HCT116 (cell line): Measurements from ENCODE around the gene SERINC3. TPM values are rescaled to one million over a fixed set of nuclear protein-coding genes. Genes with fewer than 3 reads are reported as not detected.

Experiments
- ATAC-seq: fragments of 200-7000 bp; cut with Tn5 transposase; 2 replicates; pipeline ENCODE4 v1.9.1; 2020; ENCODE audit warnings: mild to moderate bottlenecking, moderate library complexity
- BruUV-seq: library from RNA; stranded (reverse); fragments of 400-500 nt; replicated peaks from 2 replicates; lab custom pipeline; 2021; lab: Mats Ljungman, UMichigan
- CTCF ChIA-PET: fragments of 300-600 bp; sonication (Branson Sonifier 250); formaldehyde crosslinking; loops from one replicate; lab custom pipeline; 2021; ENCODE audit warnings: antibody characterized with exemption; lab: Charles Lee
- POLR2A ChIA-PET: fragments of 300-600, 350-600 bp; sonication (Branson Sonifier 250); formaldehyde crosslinking; loops from one replicate; lab custom pipeline; 2021; ENCODE audit warnings: antibody characterized with exemption; lab: Charles Lee
- RAD21 ChIA-PET, 2 experiments: fragments of 300-600 bp; sonication (Branson Sonifier 250); formaldehyde crosslinking; loops; one replicate each; lab custom pipeline; 2023; ENCODE audit warnings: low total read pairs in 2 of 2; ENCODE audit not compliant: uncharacterized antibody in 2 of 2, unreplicated experiment in 2 of 2, low non-redundant PET in 1 of 2; lab: Charles Lee
- DNase-seq: peaks from one replicate; pipeline ENCODE4 v3.0.0-alpha.2; 2010; ENCODE audit warnings: low read depth, low spot score
- H2AFZ ChIP-seq: fragments of 200-600 bp; shearing (Covaris generic), sonication (generic); 2 replicates; pipeline ENCODE4 v1.6.1; 2017; ENCODE audit warnings: low read depth, mixed run types, mixed read lengths, antibody characterized with exemption, low read length; ENCODE audit not compliant: poor library complexity, severe bottlenecking
- H3K27ac ChIP-seq: 2 replicates; pipeline ENCODE4 v1.5.1; 2012; ENCODE audit warnings: low read depth, low read length
- H3K27me3 ChIP-seq: fragments of 200-600 bp; sonication (generic); 2 replicates; pipeline ENCODE4 v1.6.1; 2016; ENCODE audit warnings: mixed run types, low read length, mixed read lengths; ENCODE audit not compliant: insufficient read depth
- H3K36me3 ChIP-seq, 2 experiments: fragments of 200-500 bp in 1 of 2; fragments of 200-600 bp in 1 of 2; sonication (Bioruptor generic) in 1 of 2; sonication (generic) in 1 of 2; 2 replicates each; pipeline versions ENCODE4 v1.5.1 to v1.6.1; 2014 to 2016; ENCODE audit warnings: low read length in 2 of 2, inconsistent platforms in 1 of 2, mixed read lengths in 1 of 2, mixed run types in 1 of 2; ENCODE audit not compliant: insufficient read depth in 2 of 2, control insufficient read depth in 1 of 2
- H3K4me1 ChIP-seq, 2 experiments: fragments of 200-600 bp in 1 of 2; sonication (generic) in 1 of 2; 2 replicates each; pipeline versions ENCODE4 v1.5.1 to v1.6.1; 2012 to 2017; ENCODE audit warnings: low read length in 2 of 2, inconsistent platforms in 1 of 2, mild to moderate bottlenecking in 1 of 2, mixed read lengths in 1 of 2, mixed run types in 1 of 2, moderate library complexity in 1 of 2; ENCODE audit not compliant: insufficient read depth in 2 of 2, control insufficient read depth in 1 of 2
- H3K4me2 ChIP-seq: fragments of 200-600 bp; sonication (generic); 2 replicates; pipeline ENCODE4 v1.6.1; 2017; ENCODE audit warnings: mixed run types, low read length, mixed read lengths
- H3K4me3 ChIP-seq, 2 experiments: fragments of 200-600 bp in 1 of 2; sonication (generic) in 1 of 2; replicated peaks in 1 of 2; 2 replicates each; pipeline ENCODE4 v1.5.1; 2011 to 2016; ENCODE audit warnings: low read length in 2 of 2, control low read depth in 1 of 2, low read depth in 1 of 2, mild to moderate bottlenecking in 1 of 2, mixed read lengths in 1 of 2, mixed run types in 1 of 2
- H3K79me2 ChIP-seq: fragments of 200-600 bp; sonication (generic); 2 replicates; pipeline ENCODE4 v1.6.1; 2017; ENCODE audit warnings: mild to moderate bottlenecking, mixed run types, low read length, moderate library complexity, mixed read lengths; ENCODE audit not compliant: insufficient read depth
- H3K9ac ChIP-seq: fragments of 200-600 bp; sonication (generic); 2 replicates; pipeline ENCODE4 v1.6.1; 2016; ENCODE audit warnings: low read length, mixed read lengths
- H3K9me2 ChIP-seq: fragments of 200-600 bp; sonication (generic), shearing (Covaris generic); 2 replicates; pipeline ENCODE4 v1.6.1; 2017; ENCODE audit warnings: mixed run types, mild to moderate bottlenecking, moderate library complexity; ENCODE audit not compliant: insufficient read depth
- H3K9me3 ChIP-seq, 2 experiments: fragments of 200-500 bp in 1 of 2; fragments of 200-600 bp in 1 of 2; sonication (Bioruptor generic) in 1 of 2; sonication (generic) in 1 of 2; 2 replicates each; pipeline ENCODE4 v1.6.1; 2014 to 2017; ENCODE audit warnings: low read length in 2 of 2, mixed read lengths in 2 of 2, inconsistent platforms in 1 of 2, low read depth in 1 of 2, mild to moderate bottlenecking in 1 of 2, mixed run types in 1 of 2, moderate library complexity in 1 of 2; ENCODE audit not compliant: control insufficient read depth in 1 of 2, insufficient read depth in 1 of 2
- H4K20me1 ChIP-seq: fragments of 200-600 bp; sonication (generic), shearing (Covaris generic); 2 replicates; pipeline ENCODE4 v1.6.1; 2017; ENCODE audit warnings: mixed run types, mild to moderate bottlenecking, moderate library complexity; ENCODE audit not compliant: insufficient read depth
- MAX ChIP-seq: IDR thresholded peaks from 2 replicates; pipeline ENCODE4 v1.6.1; 2012
- POLR2AphosphoS5 ChIP-seq: IDR thresholded peaks from 2 replicates; pipeline ENCODE4 v1.6.1; 2011; ENCODE audit warnings: mild to moderate bottlenecking, low read depth, low read length, moderate library complexity
- SIN3A ChIP-seq: IDR thresholded peaks from 2 replicates; pipeline ENCODE4 v1.6.1; 2012; ENCODE audit warnings: low read depth
- TCF7L2 ChIP-seq: IDR thresholded peaks from 2 replicates; pipeline ENCODE4 v1.7.0; 2011; ENCODE audit warnings: borderline replicate concordance, inconsistent platforms; ENCODE audit not compliant: insufficient read depth, insufficient read length; ENCODE audit errors: extremely low read depth
- intact Hi-C: fragments of 100-400 bp; cut with micrococcal nuclease; formaldehyde crosslinking; loops from 2 replicates; pipeline ENCODE4 v1.10.0; 2022
- total RNA-seq: library from RNA; stranded (reverse); gene quantifications from one replicate; pipeline ENCODE4 v1.2.1, GENCODE V29; 2021; ENCODE audit not compliant: unreplicated experiment
- TF ChIP-seq, protein P1 (sequence below): IDR thresholded peaks from 2 replicates; pipeline ENCODE4 v1.6.1; 2012; ENCODE audit warnings: low read depth
- TF ChIP-seq, protein P2 (sequence below): IDR thresholded peaks from 2 replicates; pipeline ENCODE4 v1.6.1; 2011; ENCODE audit warnings: mild to moderate bottlenecking, low read length, moderate library complexity; ENCODE audit not compliant: insufficient replicate concordance; ENCODE audit errors: extremely low read depth

Gene SERINC3
- total RNA-seq, 1 experiment from 2014 or later: 56.8 TPM

DNA sequence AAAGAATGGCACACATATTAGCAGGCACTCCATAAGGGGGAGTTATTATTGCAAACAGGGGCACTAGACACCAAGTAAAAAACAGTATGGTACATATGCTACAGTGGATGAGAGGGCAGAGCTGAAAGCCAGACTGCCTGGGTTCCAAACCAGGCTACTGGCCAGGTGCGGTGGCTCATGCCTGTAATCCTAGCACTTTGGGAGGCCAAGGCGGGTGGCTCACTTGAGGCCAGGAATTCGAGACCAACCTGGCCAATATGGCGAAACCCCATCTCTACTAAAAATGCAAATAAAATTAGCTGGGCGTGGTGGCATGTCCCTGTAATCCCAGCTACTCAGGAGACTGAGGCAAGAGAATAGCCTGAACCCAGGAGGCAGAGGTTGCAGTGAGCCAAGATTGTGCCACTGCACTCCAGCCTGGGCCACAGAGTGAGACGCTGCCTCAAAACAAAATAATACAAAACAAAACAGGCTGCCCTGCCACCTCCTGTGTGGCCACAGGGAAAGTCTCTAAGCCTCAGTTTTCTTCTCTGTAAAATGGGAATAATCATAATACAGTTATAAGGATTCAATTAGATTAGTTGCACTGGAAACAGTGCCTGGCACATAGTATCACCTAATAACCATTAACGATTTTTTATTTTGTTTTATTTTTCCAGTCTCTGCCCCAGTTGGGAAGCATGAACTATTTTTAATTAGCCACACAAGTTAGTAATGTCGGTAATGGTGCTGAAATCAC lies 53.7 kb downstream of the SERINC3 start (continued):
- TF ChIP-seq, protein P1, sequence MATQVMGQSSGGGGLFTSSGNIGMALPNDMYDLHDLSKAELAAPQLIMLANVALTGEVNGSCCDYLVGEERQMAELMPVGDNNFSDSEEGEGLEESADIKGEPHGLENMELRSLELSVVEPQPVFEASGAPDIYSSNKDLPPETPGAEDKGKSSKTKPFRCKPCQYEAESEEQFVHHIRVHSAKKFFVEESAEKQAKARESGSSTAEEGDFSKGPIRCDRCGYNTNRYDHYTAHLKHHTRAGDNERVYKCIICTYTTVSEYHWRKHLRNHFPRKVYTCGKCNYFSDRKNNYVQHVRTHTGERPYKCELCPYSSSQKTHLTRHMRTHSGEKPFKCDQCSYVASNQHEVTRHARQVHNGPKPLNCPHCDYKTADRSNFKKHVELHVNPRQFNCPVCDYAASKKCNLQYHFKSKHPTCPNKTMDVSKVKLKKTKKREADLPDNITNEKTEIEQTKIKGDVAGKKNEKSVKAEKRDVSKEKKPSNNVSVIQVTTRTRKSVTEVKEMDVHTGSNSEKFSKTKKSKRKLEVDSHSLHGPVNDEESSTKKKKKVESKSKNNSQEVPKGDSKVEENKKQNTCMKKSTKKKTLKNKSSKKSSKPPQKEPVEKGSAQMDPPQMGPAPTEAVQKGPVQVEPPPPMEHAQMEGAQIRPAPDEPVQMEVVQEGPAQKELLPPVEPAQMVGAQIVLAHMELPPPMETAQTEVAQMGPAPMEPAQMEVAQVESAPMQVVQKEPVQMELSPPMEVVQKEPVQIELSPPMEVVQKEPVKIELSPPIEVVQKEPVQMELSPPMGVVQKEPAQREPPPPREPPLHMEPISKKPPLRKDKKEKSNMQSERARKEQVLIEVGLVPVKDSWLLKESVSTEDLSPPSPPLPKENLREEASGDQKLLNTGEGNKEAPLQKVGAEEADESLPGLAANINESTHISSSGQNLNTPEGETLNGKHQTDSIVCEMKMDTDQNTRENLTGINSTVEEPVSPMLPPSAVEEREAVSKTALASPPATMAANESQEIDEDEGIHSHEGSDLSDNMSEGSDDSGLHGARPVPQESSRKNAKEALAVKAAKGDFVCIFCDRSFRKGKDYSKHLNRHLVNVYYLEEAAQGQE: no peak
- TF ChIP-seq MAX (no peak), TCF7L2 (no peak), SIN3A (no peak)

- no peak overlapping the region for H2AFZ ChIP-seq
- H3K27me3 ChIP-seq: no peaks in the 10 kb centered on the region
- TF ChIP-seq, protein P2, sequence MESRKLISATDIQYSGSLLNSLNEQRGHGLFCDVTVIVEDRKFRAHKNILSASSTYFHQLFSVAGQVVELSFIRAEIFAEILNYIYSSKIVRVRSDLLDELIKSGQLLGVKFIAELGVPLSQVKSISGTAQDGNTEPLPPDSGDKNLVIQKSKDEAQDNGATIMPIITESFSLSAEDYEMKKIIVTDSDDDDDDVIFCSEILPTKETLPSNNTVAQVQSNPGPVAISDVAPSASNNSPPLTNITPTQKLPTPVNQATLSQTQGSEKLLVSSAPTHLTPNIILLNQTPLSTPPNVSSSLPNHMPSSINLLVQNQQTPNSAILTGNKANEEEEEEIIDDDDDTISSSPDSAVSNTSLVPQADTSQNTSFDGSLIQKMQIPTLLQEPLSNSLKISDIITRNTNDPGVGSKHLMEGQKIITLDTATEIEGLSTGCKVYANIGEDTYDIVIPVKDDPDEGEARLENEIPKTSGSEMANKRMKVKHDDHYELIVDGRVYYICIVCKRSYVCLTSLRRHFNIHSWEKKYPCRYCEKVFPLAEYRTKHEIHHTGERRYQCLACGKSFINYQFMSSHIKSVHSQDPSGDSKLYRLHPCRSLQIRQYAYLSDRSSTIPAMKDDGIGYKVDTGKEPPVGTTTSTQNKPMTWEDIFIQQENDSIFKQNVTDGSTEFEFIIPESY: no peak
- no peak for TF ChIP-seq POLR2AphosphoS5
- H3K4me3 ChIP-seq: no peak overlapping the region
- no peak overlapping the region for H3K27ac ChIP-seq
- H3K9me3 ChIP-seq: no peaks in the 10 kb centered on the region
- H3K9me2 ChIP-seq: no peaks in the 10 kb centered on the region
- RAD21 ChIA-PET: no interaction called here
- H3K79me2 ChIP-seq: no peaks in the 10 kb centered on the region
- no peak overlapping the region for H3K4me2 ChIP-seq
- CTCF ChIA-PET: no interaction called here
- no peak overlapping the region for H3K9ac ChIP-seq
- H3K36me3 ChIP-seq: no peaks in the 10 kb centered on the region
- peaks cover 0 to 8% of the 10 kb centered on the region in 2 experiments; a peak in 1 of 4 replicates for H3K4me1 ChIP-seq
- no peaks in the 10 kb centered on the region for H4K20me1 ChIP-seq
- DNase-seq: no peak
- no TSS peak for BruUV-seq
- POLR2A ChIA-PET: no interaction called here
- no peak for ATAC-seq
- intact Hi-C loops: loop anchor here (10.0 kb wide), 1 partner anchor 153 kb away; the partner anchor contains the start of gene FITM2
These were observed 54.5 kb downstream of the SERINC3 start for GRCh38 chr20:44467289-44467883.
